ENCODE measurements around the gene PEX1. TPM values are rescaled to one million over a fixed set of nuclear protein-coding genes. Genes with fewer than 3 reads are reported as not detected.

PEX1 gene
- total and polyA plus RNA-seq, 2 of the 13 experiments (the other 11 are each of a cell fraction or from before 2014, with no cell fraction given), result 16.6 to 22.4 TPM

GRCh38 chr7:92447345-92448204 is 80.7 kb downstream of the PEX1 start, which contains the start of gene GATAD1 (continued):
- peak; percentile 88 for TF ChIP-seq ZNF687 (CRISPR knock-in tag; IDR thresholded peaks at IDR 0.05)
- TF ChIP-seq ZNF335 (CRISPR knock-in tag; IDR thresholded peaks at IDR 0.05), result 0 out of 2 replicates have a peak, but pooled peaks have one; percentile 56
- TF ChIP-seq ZSCAN12 (CRISPR knock-in tag; IDR thresholded peaks at IDR 0.05), result peak; percentile 76; the same call in 1 of the 2 replicates
- peak; percentile 77 for TF ChIP-seq ZNF547 (CRISPR knock-in tag; IDR thresholded peaks at IDR 0.05)
- TF ChIP-seq ISL2 (CRISPR knock-in tag; IDR thresholded peaks at IDR 0.05), result peak; percentile 75
- no peak for TF ChIP-seq ZNF576 (CRISPR knock-in tag; IDR thresholded peaks at IDR 0.05)
- 0 out of 2 replicates have a peak, but pooled peaks have one; percentile 47 for TF ChIP-seq GATAD2A (CRISPR knock-in tag; IDR thresholded peaks at IDR 0.05)
- no peak for TF ChIP-seq ZNF407 (CRISPR knock-in tag; IDR thresholded peaks at IDR 0.05; ENCODE audit: not compliant biosample characterization)
- TF ChIP-seq ZC3H13 (CRISPR knock-in tag; IDR thresholded peaks at IDR 0.05), result no peak
- no peak; the same call in 1 of the 2 replicates for TF ChIP-seq IRF9 (CRISPR knock-in tag; IDR thresholded peaks at IDR 0.05; ENCODE audit: borderline replicate concordance)
- 0 out of 2 replicates have a peak, but pooled peaks have one; percentile 38 for TF ChIP-seq MEIS2 (CRISPR knock-in tag; IDR thresholded peaks at IDR 0.05)
- TF ChIP-seq MXD1 (CRISPR knock-in tag; IDR thresholded peaks at IDR 0.05), result peak; percentile 75
